Activated CD8-positive, alpha-beta memory T cell treated with anti-CD3 and anti-CD28 coated beads, Interleukin-2, amount 50 U/mL, for 1 hour (primary cell): ENCODE data around the gene TNS1.
"Not testable (repeated sequence)": the region's sequence is repeated elsewhere in the genome, so short reads cannot be mapped to it uniquely, and the experiment has no call there.

Experiments used
- DNase-seq: peaks from one replicate; pipeline ENCODE4 v3.0.0-alpha.2; 2020; ENCODE audit errors: extremely low read depth

TNS1 gene

DNA sequence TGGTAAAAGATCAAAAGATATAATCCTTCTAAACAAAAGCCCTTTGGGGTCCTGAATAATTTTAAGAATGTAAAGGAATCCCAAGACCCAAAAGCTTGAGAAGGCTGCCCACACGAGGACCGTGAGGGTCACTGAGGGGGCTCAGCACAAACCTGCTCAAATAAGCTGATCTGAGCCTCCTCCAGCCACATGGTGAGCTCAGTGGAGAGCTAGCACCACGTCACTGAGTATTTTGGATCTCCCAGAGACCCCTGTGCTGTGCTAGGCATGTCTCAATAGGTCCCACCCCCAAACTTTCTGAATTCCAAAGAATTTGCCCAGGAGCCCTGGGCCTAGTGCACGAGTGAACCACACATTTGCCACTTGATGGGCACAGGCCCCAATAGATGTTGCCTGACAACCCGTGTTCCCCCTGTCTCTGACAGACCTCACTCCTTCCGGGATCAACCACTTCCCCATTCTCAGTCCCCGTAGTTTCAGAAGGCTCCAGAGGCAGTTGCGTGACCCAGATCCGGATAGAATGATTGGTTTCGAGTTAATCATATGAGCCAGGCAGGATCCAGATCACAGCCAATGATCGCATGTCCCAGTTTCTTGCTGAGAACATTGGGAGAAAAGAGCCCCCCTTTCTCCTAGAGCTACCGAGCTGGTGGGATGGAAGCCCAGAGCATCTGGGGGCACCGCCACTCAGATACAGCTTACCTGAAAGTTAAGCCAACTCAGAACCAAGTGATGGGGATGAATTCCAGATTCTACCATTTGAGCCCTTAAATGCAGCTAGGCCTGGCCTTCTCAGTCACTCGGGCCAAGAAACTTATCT lies 203.8 kb downstream of the TNS1 start:
- DNase-seq = no peak

GRCh38 chr2:217798191-217798590 lies 204.6 kb downstream of the TNS1 start:
- no peak for DNase-seq

DNA sequence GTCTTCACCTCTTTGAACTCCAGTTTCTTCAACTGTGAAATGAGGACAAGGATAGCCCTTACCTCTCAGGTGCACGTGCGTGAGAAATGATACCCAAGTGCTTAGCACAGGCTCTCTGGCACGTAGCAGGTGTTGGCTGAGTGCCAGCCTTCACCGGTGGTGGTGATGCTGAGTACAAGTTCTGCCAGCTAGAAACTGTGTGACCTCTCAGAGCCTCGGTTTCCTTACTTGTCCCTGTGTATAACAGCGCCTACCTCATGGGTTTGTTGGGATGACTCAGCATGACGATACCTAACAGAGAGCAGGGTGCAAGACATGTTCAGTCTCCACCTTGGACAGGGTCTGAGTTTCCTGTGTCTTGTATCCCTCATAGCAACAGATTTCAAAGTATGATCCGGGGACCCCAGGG lies 205.1 kb downstream of the TNS1 start:
- no peak for DNase-seq

GRCh38 chr2:217797165-217797564 lies 205.6 kb downstream of the TNS1 start:
- no peak for DNase-seq

DNA sequence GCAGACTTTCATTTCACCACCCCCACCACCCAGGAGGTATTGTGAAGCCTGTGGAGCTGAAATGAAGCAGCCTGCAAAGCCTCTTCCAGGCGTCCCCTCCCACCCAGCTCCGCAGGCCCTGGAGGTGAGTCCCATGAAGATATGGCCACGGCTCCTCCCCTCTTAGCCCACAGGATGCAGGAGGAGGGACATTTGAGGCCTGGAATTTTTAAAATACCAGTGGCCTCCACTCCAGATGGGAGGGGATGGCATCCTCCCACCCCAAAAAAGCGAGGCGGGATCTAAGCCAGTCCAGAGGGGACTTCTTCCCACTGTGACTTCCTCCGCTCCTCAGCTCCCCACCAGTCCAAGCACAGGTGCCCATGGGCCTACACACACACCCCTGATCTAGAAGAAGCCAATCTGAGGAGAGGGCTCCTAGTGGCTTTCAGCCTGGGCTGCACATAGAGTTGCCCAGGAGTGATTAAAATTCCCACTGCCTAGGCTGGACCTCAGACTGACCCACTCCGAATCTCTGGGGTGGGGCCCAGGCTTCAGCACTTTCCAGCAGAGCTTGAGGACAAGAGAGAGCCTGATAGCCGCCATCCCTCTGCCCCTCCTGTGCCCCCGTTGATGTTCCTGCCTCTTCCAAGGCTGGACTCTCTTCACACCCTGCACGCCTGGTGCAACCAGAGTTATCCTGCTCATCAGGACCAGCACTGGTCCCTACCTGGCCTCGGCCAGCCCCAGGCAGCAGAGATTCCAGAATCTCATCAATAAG lies 206.9 kb downstream of the TNS1 start:
- no peak for DNase-seq

- no peak for DNase-seq
Observed at GRCh38 chr2:217795067-217795466, 207.7 kb downstream of the TNS1 start.

- no peak for DNase-seq
Observed at GRCh38 chr2:217794133-217794986, 208.4 kb downstream of the TNS1 start.

DNA sequence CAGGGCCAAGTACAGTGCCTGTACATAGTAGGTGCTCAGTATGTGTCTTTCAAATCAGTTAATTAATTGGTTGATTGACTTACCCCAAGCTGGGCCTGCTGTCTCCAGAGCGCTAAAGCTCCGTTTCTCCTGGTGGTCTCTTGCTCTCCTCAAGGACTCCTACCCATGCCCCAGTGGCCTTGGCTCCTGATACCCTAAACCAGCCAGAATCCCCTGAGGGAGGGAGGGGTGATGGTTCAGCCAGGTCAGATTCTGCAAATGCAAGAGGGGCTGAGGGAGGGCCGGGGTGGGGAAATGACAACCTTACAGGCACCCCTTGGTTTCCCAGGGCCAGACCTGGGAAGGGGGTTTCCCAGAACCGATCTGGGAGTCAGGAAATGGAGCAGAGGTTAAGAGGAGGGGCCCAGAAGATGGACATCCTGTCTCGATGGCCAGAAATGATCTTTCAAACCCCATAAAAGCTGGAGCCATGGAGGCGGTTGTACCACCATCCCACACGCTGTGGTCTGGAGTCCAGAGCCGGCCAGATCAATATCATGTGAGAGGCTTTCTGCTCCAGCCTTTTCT lies 209.1 kb downstream of the TNS1 start:
- DNase-seq = no peak

DNA sequence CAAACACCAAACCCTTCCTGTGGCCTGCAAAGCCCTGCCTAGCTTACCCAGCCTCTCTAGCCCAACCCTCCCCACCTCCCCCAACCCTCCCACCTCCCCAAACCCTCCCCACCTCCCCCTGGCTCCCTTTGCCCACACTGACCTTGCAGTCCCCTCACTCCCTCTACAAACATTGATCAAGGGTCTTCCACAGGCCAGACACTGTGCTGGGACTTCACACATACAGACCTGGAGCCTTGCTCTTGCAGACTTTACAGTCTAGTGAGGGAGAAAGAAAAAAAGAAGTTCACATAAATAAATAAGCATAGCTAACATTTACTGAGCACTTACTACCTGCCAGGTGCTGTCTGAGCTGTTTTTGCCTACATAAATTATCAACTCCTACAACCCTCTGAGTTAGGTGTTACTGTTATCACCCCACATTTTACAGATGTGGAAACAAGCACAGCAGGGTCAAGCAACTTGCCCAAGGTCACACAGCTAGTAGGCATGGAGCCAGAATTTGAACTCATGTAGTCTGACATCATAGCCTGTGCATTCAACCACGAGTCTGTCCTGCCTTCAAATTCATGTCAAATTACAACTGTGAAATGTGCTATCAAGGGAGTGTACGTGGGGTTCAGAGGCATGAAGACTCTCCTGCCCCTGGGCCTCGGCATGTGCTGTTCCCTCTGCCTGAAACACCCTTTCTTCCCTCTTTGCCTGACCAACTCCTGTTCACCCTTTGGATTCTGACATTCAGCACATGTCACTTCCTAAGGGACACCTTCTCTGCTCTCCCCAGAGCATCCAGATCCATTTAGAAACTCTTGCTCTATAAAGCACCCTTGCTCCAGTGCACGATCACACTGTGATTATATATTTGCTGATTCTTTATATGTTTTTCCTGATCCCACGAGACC lies 209.9 kb downstream of the TNS1 start:
- no peak for DNase-seq

- no peak for DNase-seq
Observed at GRCh38 chr2:217791551-217791950, 211.2 kb downstream of the TNS1 start.

- DNase-seq = no peak
Observed at GRCh38 chr2:217790681-217791392, 212.0 kb downstream of the TNS1 start.

- DNase-seq = no peak
Observed at GRCh38 chr2:217790195-217790594, 212.6 kb downstream of the TNS1 start.

DNA sequence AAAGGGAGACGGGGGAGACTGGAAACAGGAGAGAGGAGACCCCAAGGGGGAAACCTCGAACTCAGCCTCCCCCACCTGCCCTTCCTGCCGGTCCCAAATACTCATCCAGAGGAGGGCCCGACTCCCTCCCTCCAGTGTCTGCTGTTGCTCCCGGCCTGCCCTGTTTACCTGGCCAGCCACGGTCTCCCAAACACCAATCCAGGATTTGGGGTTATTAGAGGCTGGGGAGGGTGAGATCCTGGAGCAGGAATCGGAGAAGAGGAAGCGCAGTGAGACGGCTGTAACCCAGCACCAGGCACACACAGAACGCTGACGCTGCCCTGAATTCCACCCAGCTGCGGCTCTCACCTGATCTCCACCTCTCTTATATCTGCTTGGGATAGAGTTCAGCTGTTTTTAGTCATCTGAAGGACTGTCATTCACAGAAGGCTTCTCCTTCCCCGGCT lies 213.0 kb downstream of the TNS1 start:
- no peak for DNase-seq

DNA sequence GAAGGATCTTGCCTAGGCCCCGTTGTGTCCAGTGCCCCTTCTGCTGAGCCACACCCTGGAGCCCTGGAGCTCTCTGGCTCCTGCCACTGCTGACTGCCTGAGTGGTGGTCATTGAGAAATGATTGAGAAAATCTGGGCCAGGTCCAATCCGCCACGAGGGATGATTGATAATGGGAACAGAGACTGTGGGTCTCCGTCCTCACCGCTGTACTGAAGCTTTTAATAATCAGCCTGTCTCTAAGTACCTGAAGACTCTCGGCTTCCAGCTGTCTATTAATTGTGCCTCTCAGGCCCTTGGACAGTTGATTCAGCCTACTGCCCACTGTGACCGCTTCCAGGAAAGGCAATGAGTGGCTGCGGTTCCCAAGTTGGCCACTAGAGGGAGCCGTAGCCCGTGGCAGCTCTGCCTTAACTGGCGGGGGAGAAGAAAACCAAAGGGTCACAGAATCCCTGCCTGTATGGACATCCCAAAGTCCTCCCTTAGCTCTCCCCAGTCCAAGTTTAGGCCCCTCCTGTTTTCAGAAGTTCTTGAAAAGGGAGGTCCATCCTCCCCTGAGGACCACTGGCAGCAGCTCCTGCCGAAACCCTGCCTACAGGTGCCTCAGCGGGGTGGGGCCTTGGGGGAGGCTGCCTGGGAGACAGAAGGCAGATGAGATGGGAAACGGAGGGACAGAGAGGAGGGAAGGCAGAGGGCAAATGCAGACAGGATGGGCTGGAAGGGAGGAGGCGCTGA lies 213.6 kb downstream of the TNS1 start:
- DNase-seq = no peak

GRCh38 chr2:217788669-217789002 lies 214.2 kb downstream of the TNS1 start:
- no peak for DNase-seq

DNA sequence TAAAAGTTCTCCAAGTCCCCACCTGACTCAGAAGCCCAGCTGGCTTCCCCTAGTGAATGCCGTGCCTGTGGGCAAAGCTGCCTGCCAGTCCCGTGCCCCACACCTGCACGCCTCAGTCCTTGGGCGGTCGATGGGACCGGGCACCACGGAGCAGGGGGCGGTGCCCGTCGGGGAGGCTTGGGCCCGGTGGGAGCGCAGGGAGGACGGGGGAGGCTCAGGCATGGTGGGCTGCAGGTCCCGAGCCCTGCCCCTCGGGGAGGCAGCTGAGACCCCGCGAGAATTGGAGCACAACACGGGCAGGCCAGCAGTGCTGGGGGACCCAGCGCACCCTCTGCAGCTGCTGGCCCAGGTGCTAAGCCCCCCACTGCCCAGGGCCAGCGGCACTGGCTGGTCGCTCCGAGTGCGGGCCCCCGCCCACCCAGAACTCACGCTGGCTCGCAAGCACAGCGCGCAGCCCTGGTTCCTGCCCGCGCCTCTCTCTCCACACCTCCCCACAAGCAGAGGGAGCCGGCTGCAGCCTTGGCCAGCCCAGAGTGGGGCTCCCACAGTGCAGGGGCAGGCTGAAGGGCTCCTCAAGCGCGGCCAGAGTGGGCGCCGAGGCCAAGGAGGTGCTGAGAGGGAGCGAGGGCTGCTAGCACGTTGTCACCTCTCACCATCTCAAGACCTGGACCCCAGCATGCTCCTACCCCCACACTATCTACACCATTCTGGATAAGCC lies 215.5 kb downstream of the TNS1 start:
- no peak for DNase-seq

DNA sequence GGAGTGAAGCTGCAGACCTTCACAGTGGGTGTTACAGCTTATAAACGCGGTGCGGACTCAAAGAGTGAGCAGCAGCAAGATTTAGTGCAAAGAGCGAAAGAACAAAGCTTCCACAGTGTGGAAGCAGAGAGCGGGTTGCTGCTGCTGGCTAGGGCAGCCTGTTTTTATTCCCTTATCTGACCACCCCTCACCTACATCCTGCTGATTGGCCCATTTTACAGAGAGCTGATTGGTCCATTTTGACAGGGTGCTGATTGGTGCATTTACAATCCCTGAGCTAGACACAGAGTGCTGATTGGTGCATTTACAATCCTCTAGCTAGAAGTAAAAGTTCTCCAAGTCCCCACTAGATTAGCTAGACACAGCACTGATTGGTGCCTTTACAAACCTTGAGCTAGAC lies 216.2 kb downstream of the TNS1 start:
- not testable (repeated sequence) for DNase-seq

GRCh38 chr2:217785544-217786045 lies 217.2 kb downstream of the TNS1 start:
- DNase-seq = no peak
